Measurements from ENCODE around the gene PRR18. TPM values are rescaled to one million over a fixed set of nuclear protein-coding genes. Genes with fewer than 3 reads are reported as not detected.

The PRR18 gene
- total and polyA plus RNA-seq, 2 of the 13 experiments (the other 11 are each of a cell fraction or from before 2014, with no cell fraction given), result 0.04 TPM

DNA sequence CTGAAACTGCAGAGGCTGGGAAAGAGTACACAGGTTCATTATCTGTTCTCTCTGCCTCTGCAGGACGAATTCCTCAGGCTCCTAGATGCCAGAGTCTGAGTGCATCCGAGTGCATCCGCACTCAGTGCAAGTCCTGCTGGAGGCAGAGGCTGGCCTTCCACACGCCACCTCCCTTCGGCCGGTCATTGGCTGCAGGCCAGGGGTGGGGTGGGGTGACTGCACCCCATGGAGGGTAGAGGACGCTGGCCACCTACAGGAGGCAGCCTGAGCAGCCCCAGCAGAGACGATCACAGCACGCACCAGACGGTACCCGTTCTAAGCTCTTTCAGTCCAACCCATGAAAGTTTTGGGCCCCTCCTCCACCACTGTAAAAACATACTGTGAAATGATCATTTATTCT is 22.4 kb upstream of the PRR18 start (continued):
- TF ChIP-seq, protein P1, sequence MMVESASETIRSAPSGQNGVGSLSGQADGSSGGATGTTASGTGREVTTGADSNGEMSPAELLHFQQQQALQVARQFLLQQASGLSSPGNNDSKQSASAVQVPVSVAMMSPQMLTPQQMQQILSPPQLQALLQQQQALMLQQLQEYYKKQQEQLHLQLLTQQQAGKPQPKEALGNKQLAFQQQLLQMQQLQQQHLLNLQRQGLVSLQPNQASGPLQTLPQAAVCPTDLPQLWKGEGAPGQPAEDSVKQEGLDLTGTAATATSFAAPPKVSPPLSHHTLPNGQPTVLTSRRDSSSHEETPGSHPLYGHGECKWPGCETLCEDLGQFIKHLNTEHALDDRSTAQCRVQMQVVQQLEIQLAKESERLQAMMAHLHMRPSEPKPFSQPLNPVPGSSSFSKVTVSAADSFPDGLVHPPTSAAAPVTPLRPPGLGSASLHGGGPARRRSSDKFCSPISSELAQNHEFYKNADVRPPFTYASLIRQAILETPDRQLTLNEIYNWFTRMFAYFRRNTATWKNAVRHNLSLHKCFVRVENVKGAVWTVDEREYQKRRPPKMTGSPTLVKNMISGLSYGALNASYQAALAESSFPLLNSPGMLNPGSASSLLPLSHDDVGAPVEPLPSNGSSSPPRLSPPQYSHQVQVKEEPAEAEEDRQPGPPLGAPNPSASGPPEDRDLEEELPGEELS (CRISPR knock-in tag; IDR thresholded peaks at IDR 0.05), result 0 out of 2 replicates have a peak, but pooled peaks have one; percentile 36
- TF ChIP-seq, protein P2, sequence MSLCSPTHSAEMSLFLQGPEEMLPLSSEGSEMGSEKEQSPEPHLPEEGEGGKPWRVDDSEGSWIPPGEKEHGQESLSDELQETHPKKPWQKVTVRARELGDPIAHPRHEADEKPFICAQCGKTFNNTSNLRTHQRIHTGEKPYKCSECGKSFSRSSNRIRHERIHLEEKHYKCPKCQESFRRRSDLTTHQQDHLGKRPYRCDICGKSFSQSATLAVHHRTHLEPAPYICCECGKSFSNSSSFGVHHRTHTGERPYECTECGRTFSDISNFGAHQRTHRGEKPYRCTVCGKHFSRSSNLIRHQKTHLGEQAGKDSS (CRISPR knock-in tag; IDR thresholded peaks at IDR 0.05; ENCODE audit: borderline replicate concordance, low read depth), result no peak
- TF ChIP-seq ZNF75D (CRISPR knock-in tag; IDR thresholded peaks at IDR 0.05; ENCODE audit: borderline replicate concordance) (no peak), ELF3 (CRISPR knock-in tag; IDR thresholded peaks at IDR 0.05) (0 out of 2 replicates have a peak, but pooled peaks have one; percentile 59), ZNF256 (CRISPR knock-in tag; conservative IDR thresholded peaks at IDR 0.05) (no peak), JUN (CRISPR knock-in tag; IDR thresholded peaks at IDR 0.05) (no peak), ZNF10 (CRISPR knock-in tag; IDR thresholded peaks at IDR 0.05; ENCODE audit: borderline replicate concordance, low read depth) (no peak), RBFOX2 (IDR thresholded peaks at IDR 0.05; ENCODE audit: low read depth, low read length) (no peak), KLF11 (CRISPR knock-in tag; IDR thresholded peaks at IDR 0.05) (0 out of 2 replicates have a peak, but pooled peaks have one; percentile 45), STAG1 (CRISPR knock-in tag; IDR thresholded peaks at IDR 0.05) (peak; percentile 81), SMC3 (IDR thresholded peaks at IDR 0.05; ENCODE audit: low read length) (peak; percentile 35; the same call in 1 of the 2 replicates), ZNF333 (CRISPR knock-in tag; IDR thresholded peaks at IDR 0.05; ENCODE audit: borderline replicate concordance) (no peak), MEIS1 (CRISPR knock-in tag; IDR thresholded peaks at IDR 0.05; ENCODE audit: borderline replicate concordance) (no peak), GTF3A (CRISPR knock-in tag; conservative IDR thresholded peaks at IDR 0.05) (no peak)
- TF ChIP-seq, protein P3, sequence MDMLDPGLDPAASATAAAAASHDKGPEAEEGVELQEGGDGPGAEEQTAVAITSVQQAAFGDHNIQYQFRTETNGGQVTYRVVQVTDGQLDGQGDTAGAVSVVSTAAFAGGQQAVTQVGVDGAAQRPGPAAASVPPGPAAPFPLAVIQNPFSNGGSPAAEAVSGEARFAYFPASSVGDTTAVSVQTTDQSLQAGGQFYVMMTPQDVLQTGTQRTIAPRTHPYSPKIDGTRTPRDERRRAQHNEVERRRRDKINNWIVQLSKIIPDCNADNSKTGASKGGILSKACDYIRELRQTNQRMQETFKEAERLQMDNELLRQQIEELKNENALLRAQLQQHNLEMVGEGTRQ (IDR thresholded peaks at IDR 0.05; ENCODE audit: low read depth, low read length), result no peak
- TF ChIP-seq, protein P3 (CRISPR knock-in tag; IDR thresholded peaks at IDR 0.05; ENCODE audit: borderline replicate concordance), result no peak
- TF ChIP-seq, protein P4, sequence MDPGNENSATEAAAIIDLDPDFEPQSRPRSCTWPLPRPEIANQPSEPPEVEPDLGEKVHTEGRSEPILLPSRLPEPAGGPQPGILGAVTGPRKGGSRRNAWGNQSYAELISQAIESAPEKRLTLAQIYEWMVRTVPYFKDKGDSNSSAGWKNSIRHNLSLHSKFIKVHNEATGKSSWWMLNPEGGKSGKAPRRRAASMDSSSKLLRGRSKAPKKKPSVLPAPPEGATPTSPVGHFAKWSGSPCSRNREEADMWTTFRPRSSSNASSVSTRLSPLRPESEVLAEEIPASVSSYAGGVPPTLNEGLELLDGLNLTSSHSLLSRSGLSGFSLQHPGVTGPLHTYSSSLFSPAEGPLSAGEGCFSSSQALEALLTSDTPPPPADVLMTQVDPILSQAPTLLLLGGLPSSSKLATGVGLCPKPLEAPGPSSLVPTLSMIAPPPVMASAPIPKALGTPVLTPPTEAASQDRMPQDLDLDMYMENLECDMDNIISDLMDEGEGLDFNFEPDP (CRISPR knock-in tag; conservative IDR thresholded peaks at IDR 0.05), result no peak
- TF ChIP-seq, protein P5, sequence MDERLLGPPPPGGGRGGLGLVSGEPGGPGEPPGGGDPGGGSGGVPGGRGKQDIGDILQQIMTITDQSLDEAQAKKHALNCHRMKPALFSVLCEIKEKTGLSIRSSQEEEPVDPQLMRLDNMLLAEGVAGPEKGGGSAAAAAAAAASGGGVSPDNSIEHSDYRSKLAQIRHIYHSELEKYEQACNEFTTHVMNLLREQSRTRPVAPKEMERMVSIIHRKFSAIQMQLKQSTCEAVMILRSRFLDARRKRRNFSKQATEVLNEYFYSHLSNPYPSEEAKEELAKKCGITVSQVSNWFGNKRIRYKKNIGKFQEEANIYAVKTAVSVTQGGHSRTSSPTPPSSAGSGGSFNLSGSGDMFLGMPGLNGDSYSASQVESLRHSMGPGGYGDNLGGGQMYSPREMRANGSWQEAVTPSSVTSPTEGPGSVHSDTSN (CRISPR knock-in tag; IDR thresholded peaks at IDR 0.05), result no peak
- TF ChIP-seq, protein P6, sequence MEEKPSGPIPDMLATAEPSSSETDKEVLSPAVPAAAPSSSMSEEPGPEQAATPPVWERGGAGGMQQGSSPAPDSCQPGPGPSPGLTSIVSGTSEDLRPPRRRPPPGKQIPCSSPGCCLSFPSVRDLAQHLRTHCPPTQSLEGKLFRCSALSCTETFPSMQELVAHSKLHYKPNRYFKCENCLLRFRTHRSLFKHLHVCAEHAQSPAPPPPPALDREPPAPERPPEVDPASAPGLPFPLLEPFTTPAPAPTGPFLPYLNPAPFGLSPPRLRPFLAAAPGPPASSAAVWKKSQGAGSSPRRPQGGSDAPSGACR (CRISPR knock-in tag; IDR thresholded peaks at IDR 0.05), result peak; percentile 82; the same call in 1 of the 2 replicates

All from HepG2 (cell line).